ENCODE data around the gene KIAA1549. TPM values are rescaled to one million over a fixed set of nuclear protein-coding genes. Genes with fewer than 3 reads are reported as not detected.
A peak's percentile ranks its signal among the peaks of the same experiment; 100 is the strongest.

The KIAA1549 gene
- polyA plus RNA-seq, 3 donors: 13.1 to 15.3 (median 13.6) TPM

DNA sequence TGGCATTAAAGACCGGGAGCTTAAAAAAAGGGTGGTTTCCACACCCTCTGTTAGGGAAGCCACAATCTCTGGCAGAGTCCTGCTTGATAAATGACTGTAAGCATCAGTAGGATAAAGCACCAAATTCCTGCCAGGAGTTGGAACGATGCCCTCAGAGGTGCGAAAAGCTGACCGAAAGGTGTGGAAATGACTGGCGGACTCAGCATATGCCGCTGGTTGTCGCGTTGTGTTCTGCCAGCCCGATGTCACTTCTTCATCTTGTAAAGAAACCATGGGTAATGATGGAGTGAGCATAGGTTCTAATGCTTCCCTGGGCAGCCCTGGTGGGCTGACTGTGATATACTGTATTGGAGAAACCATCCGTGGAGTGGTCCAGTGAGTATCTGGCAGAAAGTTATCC is 62.4 kb downstream of the KIAA1549 start:
- no peak for DNase-seq (ENCODE audit: extremely low read depth in 1 of 11, low read depth in 9 of 11, low spot score in 4 of 11)

DNA sequence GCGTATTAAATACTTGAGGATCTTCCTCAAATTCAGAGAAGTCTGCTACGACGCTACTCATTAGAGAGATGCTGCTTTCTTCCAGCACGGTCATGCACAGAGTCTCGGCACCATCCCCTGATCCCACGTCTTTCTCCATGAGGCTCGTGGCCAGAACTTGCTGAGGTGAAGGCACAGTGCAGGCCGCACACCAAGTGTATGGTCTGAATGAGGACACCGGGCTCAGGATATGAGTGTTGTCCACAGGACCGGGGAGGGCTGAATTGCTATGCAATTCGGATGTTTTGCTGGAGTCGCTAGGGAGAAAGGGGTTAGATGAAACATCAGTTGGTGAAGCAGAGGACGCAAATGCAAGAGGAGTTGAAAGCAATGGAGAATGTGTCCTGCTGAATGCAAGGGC is 63.0 kb downstream of the KIAA1549 start:
- no peak for DNase-seq (ENCODE audit: extremely low read depth in 1 of 11, low read depth in 9 of 11, low spot score in 4 of 11)

DNA sequence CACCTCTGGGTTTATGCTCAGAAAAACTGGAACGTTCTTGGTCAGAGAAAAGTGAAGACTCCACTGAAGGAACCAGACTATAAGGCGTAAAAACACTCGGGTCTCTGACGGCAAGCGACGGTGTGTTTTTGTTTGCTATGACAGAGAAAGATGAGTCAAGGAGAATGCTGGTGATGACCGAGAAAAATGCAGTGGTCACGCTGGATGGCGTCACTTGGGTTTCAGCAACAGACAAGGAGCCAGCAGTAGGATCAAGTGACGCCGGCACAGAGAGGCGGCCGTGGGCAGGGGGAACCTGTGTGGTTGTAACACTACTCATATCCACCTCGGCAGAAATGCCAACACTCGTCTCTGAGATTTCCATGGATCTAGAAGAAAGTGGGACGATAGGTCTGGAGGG is 63.4 kb downstream of the KIAA1549 start:
- no peak for DNase-seq (ENCODE audit: extremely low read depth in 1 of 11, low read depth in 9 of 11, low spot score in 4 of 11)

DNA sequence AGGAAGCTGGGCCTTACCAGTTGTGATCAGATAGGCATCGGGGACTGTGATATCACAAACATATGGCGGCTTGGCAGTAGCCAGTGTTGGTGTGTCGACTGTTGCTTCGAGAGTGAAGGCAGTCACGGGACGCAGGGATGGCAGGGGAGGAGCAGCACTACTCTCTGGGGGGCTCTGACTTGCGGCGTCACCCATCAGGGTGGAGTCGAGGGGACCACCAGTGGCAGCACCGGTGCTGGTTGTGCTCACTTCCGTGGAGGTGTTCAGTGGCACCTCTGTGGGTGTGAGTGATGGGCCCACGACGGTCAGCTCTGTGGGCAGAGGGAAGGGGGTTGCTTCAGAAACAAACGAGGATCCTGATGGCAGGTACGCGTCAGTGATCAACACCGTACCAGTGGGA is 64.5 kb downstream of the KIAA1549 start:
- DNase-seq (ENCODE audit: extremely low read depth in 1 of 11, low read depth in 9 of 11, low spot score in 4 of 11): no peak

- no peak for DNase-seq (ENCODE audit: extremely low read depth in 1 of 11, low read depth in 9 of 11, low spot score in 4 of 11)
These were observed 64.9 kb downstream of the KIAA1549 start for GRCh38 chr7:138916275-138916674.

DNA sequence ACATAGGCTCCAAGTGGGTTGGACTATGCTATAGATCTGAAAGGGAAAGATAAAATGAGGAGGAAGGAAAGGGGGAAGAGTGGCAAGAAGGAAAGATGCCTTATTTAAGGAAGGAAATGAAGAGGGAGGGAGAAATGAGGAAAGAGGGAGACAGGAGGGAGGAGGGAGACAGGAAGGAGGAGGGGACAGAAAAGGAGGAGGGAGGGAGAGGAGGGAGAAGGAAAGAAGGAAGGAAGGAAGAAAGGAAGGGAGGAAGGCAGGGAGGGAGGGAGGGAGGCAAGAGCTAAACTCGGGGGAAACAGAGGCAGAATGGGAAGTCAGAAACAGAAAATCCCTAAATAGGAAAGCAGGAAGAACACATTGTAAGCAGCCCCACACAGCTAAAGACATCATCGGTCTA is 67.4 kb downstream of the KIAA1549 start:
- DNase-seq (ENCODE audit: extremely low read depth in 1 of 11, low read depth in 9 of 11, low spot score in 4 of 11): no peak

DNA sequence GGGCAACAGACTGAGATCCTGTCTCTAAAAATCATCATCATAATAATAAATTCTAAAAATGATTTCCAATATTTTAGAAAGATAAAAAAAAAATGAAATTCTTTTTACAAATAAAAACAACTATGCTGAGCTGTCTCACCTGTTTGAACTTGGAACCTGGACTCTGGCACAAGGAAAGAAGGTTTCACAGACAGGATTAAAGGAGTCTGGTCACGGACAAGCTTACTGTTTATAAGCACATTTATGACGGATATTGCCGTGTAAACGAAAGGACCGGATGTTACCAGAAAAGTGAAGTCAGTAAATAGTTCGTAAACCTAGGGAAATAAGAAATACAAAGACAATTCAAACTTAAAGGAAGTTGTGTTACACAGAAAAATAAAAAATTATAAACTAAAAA is 70.2 kb downstream of the KIAA1549 start:
- DNase-seq (ENCODE audit: extremely low read depth in 1 of 11, low read depth in 9 of 11, low spot score in 4 of 11): no peak

DNA sequence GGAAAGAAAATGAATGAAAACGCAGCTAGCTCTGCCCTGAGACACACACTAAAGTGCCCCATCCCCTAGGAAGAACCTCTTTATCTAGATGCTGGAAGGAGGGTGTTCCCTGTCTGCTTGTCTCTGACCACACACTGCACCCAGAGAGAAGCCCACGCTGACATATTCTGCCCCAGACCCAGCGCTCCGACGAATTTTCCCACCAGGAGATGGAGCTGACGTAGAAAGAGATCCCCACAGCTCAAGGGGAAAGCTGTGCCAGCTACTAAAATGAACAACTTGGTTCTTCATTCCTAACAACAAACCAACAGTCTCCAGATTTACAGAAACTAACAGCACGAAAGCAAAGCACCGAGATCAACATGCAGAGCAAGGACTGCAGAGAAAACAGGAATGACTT is 73.3 kb downstream of the KIAA1549 start:
- DNase-seq (ENCODE audit: extremely low read depth in 1 of 11, low read depth in 9 of 11, low spot score in 4 of 11): no peak

GRCh38 chr7:138907201-138907847 is 73.9 kb downstream of the KIAA1549 start:
- no peak for DNase-seq (ENCODE audit: extremely low read depth in 1 of 11, low read depth in 9 of 11, low spot score in 4 of 11)

DNA sequence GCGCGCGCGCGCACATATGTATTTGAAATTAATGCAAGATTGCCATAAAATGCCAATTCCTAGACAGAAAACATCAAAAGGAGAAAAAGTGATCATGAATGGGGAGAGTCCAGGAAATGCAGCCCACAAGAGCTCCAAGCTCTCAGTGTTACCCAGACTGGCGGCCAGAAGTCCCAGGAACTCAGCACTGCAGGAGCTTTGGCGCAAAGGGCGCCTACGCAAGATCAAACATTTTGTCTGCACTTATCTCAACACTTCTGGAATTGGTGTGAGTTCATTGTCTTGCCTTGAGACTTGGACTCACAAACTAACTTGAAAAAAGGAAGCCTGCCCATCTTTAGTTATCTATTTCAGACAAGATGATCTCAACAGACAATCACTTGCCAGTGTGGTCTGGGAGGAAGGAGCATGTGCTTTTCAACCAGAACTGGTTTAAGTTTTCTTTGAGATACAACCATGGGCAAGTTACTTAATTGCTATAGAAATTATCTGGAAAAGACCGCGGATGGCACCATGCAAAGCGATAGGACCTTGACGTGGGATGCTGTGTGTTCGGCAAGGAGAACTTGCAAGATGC is 77.2 kb downstream of the KIAA1549 start:
- no peak for DNase-seq (ENCODE audit: extremely low read depth in 1 of 11, low read depth in 9 of 11, low spot score in 4 of 11)

- DNase-seq (ENCODE audit: extremely low read depth in 1 of 11, low read depth in 9 of 11, low spot score in 4 of 11): no peak
These were observed 77.9 kb downstream of the KIAA1549 start for GRCh38 chr7:138903186-138903820.

DNA sequence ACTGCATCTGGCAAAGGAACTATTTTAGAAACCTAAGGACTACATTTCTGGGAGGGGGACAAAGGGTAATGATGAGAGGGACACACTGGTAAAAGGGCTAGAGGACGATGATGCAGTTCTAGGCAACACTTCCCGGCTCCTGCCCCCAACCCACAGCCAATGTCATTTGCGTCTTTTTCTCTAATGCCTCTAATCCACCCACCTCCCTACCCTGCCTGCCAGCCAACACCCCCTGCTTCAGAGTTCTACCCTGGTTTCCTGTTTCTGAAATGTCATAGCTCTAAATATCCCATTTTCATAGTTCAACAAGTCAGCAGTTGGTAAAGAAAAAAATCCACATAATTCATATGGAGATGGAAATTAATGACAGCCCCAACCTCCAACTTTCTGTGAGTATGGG is 79.0 kb downstream of the KIAA1549 start:
- no peak for DNase-seq (ENCODE audit: extremely low read depth in 1 of 11, low read depth in 9 of 11, low spot score in 4 of 11)

GRCh38 chr7:138900035-138900828 is 81.0 kb downstream of the KIAA1549 start:
- DNase-seq (ENCODE audit: extremely low read depth in 1 of 11, low read depth in 9 of 11, low spot score in 4 of 11): no peak

- DNase-seq (ENCODE audit: extremely low read depth in 1 of 11, low read depth in 9 of 11, low spot score in 4 of 11): no peak
These were observed 82.4 kb downstream of the KIAA1549 start for GRCh38 chr7:138898802-138899201.

- no peak for DNase-seq (ENCODE audit: extremely low read depth in 1 of 11, low read depth in 9 of 11, low spot score in 4 of 11)
These were observed 82.9 kb downstream of the KIAA1549 start for GRCh38 chr7:138898255-138898654.

- DNase-seq (ENCODE audit: extremely low read depth in 1 of 11, low read depth in 9 of 11, low spot score in 4 of 11): no peak
These were observed 85.5 kb downstream of the KIAA1549 start for GRCh38 chr7:138895679-138896078.

- DNase-seq (ENCODE audit: extremely low read depth in 1 of 11, low read depth in 9 of 11, low spot score in 4 of 11): no peak
These were observed 87.9 kb downstream of the KIAA1549 start for GRCh38 chr7:138893258-138893657.

DNA sequence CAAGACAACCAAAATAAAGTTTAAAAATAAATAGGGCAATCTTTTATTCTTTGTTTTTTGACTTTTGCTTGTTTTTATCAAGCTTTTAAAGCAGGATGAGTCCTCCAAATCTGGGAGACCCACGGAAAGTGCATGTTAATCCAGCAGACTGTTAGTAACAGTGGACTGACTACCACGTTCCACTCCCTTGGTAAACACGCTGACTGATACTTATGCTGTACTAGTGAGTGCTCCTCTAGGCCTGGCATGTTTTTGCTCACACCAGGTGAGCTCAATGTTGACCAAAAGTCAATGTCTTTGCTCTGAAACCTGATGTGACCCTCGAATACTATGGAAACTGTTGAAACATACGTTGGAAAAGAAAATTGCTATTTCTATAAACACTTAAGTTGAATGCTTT is 88.4 kb downstream of the KIAA1549 start:
- DNase-seq (ENCODE audit: extremely low read depth in 1 of 11, low read depth in 9 of 11, low spot score in 4 of 11): no peak

DNA sequence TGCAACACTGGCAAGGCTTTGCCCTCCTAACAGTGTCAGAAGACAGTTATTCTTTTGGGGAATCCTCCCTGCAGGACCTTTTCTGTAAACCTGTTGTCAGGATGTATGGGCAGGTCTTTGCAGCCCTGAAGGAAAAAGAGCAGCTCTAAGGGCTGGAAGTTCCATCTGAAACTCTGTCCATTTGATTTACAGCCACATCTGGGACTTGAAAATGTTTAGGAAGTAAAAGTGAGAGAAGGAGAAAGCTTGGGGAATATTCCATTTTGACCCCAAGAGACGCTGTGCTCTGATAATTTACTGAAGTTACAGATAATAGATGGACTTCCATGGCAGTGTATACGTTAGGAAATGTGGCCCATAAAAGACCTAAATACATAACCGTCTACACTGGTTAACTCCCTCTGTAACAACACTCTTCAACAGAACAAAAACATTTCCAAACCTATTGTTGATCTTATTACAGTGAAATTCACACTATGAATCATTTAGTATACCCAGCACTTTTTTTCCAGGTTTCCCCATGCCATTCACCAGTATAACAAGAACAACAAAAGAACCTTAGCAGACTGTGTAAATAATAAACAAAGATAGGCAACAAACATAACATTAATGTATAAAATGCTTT is 89.1 kb downstream of the KIAA1549 start:
- DNase-seq (ENCODE audit: extremely low read depth in 1 of 11, low read depth in 9 of 11, low spot score in 4 of 11): peak in 1 of 11 donors; percentile 24

GRCh38 chr7:138891446-138891810 is 89.8 kb downstream of the KIAA1549 start:
- DNase-seq (ENCODE audit: extremely low read depth in 1 of 11, low read depth in 9 of 11, low spot score in 4 of 11): peak in 6 of 11 donors; percentile 38 to 61 (median 56)
